ENCODE results near the gene MPO. TPM values are rescaled to one million over a fixed set of nuclear protein-coding genes. Genes with fewer than 3 reads are reported as not detected.

The MPO gene
- total RNA-seq, 1 experiment from 2014 or later: not detected

DNA sequence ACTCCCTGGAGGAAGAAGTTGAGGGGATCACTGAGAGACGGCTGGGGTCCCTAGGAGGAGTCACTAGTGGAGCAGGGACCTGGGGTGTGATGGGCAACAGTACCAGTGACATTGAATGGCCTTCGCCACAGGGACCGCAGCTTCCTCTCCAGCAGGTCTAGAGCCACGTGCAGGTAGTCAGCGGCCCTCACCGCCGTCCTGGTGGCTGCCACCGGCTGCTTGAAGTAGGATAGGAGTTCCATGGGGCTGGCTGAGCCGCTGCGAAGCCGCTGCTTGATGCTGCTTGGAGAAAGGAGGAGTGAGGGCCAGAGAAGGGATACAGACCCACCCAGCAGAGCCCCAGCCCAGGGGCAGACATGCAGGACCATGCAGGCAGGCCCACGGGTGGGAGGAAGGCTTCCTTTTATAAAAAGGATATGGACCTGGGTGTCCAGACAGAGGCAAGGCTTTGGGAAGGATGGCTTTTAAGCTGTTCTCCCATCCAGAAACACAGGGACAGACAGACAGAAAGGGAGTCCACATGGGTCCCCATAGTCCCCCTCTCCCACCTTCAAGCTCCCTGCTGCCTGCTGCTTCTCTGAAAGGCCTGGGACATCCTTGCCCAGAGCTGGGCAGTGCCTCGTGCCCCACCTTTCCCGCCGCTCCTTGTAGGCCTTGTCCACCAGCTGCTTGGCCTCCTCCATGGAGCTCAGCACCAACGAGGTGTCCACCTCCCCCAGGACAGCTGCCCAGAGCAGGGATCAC is 827 bp downstream of the MPO start:
- no peak for DNase-seq (ENCODE audit: extremely low read depth, low read depth)

- no peak for DNase-seq (ENCODE audit: extremely low read depth, low read depth)
These were observed 1.6 kb downstream of the MPO start for GRCh38 chr17:58279016-58279711.

DNA sequence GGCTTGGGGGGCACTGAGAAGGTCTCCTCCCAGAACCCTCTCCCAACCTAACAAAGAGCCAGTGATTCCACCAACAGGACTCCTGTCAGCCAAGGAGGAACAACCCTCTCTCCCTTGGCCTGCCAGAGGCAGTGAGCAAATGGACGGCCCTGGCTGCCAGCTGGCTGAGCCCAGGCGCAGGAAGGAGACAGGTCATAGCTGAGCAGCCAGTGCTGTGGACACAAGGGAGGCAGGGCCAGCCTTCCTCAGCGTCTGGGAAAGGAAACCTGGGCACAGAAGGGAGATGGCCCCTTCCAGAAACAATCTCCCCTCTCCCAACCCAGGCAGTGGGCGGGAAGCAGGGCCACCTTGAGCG is 2.1 kb downstream of the MPO start:
- DNase-seq (ENCODE audit: extremely low read depth, low read depth): no peak

GRCh38 chr17:58277802-58278595 is 2.7 kb downstream of the MPO start:
- DNase-seq (ENCODE audit: extremely low read depth, low read depth): no peak

DNA sequence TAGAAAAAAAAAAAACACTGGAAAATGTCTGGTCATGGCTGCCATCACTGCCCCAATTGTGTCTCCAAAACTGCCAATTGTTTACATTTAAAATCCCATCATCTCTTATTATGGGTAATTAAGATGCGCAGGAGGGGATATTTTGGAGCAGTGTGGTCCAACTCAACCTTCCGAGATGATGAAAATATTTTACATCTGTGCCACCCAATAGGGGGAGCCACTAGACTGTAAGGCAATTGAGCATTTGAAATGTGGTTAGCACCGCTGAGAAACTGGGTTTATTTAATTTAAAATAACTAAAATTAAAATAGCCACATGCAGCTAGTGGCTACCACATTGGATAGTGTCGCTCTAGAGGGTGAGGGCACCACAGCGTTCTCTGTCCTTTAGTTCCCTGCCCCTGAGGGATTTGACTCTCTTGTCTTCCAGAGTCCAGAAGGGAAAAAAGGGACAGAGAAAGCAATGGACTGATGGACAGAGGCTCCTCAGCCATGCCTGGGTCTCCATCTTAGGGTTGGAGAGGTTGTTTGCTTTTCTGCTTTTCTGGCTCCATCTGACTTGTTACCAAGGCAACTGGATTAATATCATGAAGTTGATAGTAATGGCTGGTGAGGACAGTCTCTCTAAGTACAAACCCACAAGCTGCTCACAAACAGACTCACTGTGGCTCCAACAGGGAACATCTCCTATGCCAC is 3.5 kb downstream of the MPO start:
- DNase-seq (ENCODE audit: extremely low read depth, low read depth): no peak

- no peak for DNase-seq (ENCODE audit: extremely low read depth, low read depth)
These were observed 4.3 kb downstream of the MPO start for GRCh38 chr17:58276423-58276822.

- no peak for DNase-seq (ENCODE audit: extremely low read depth, low read depth)
These were observed 5.3 kb downstream of the MPO start for GRCh38 chr17:58275417-58275816.

DNA sequence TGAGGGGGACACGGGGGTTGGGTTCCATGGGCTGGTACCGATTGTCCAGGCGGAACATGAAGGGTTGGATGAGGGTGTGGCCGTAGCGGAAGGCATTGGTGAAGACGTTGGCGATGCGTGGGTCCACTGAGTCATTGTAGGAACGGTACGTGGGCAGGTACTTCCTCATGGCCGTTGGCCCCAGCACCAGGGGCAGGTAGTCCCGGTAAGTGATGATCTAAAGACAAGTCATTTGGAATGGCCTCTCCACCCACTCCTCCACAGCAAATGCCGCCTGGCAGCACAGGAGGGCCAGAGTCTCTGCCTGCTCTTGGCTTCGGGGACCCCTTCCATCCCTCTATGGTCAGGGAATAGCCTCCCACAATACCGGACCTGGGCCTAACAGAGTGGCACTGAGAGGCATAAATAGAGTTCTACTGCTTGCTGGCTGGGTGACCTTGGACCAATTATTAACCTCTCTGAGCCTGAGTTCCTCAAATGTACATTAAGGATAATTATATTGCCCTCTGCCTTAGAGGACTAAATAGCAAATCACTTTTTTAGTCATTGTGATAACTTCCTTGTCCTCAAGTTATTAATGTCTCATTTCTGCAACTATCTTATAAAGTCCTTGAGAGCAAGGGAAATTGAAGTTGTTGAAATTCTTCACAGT is 7.2 kb downstream of the MPO start:
- DNase-seq (ENCODE audit: extremely low read depth, low read depth): no peak

DNA sequence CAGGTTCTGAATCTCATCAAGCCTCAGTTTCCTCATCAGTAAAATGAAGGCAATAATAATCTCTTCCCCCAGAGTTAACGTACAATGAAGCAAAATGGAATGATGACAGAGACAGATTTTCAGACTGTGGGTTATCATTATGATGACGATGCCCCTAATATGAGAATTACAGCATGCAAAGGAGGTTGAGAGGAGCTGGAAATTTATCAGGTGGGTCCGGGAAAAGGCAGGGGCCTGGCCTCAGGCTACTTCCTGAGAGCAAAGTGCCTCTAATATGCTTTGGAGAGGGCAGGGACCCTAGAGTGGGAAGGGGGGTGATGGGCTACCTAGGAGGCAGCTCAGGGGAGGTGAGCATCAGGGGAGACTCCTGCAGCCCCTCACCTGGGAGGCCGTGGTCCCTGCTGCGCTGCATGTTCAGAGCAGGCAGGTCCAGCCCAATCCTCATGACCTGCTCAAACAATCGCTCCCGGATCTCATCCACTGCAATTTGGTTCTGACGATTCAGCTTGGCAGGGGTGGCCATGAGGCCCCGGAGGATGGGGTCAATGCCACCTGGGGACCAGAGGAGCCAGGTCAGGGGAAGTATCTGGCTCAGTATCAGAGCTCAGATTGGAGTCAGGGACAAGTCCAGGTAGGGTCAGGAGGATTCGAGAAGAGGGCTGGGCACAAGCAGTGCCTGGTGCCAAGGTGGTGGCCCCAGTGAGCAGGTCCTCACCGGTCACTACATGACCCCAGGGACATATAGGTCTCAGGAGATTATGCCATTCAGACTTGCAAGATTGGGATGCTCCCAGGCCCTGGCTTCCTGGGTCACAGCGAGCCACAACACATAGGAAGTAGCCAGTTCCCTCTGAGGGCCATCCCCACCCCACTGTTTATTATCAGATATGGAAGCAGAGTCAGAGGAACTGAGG is 8.1 kb downstream of the MPO start:
- no peak for DNase-seq (ENCODE audit: extremely low read depth, low read depth)

GRCh38 chr17:58271216-58271931 is 9.4 kb downstream of the MPO start:
- DNase-seq (ENCODE audit: extremely low read depth, low read depth): no peak

DNA sequence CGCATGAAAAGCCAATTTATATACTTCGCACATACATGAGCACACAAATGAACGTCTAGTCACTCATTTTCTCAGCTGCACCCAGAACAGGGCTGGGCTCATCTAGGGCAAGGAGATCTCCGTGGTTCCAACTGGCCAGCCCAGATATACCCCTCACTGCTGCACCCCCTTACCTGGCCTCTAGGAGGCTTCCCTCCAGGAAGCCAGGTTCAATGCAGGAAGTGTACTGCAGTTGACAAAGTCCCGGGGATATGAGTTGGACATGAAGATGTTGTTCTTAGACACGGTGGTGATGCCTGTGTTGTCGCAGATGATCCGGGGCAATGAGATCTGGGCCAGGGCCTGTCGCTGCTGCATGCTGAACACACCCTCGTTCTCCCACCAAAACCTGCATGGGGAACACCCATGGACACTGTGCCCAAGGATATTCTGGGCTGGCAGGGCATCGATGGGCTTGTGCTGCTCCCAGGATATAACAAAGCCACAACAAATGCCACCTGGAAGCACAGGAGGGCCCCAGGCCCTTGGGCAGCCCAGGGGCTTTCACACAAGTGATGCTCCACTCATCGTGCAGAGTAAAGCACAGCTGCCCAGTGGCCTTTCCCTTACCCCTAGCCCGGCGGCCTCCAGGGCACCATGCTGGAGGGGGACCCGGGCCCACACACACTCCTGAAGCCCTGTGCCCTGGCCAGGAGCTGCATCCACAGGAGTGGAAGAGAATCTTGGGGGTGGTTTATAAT is 10.1 kb downstream of the MPO start:
- no peak for DNase-seq (ENCODE audit: extremely low read depth, low read depth)

DNA sequence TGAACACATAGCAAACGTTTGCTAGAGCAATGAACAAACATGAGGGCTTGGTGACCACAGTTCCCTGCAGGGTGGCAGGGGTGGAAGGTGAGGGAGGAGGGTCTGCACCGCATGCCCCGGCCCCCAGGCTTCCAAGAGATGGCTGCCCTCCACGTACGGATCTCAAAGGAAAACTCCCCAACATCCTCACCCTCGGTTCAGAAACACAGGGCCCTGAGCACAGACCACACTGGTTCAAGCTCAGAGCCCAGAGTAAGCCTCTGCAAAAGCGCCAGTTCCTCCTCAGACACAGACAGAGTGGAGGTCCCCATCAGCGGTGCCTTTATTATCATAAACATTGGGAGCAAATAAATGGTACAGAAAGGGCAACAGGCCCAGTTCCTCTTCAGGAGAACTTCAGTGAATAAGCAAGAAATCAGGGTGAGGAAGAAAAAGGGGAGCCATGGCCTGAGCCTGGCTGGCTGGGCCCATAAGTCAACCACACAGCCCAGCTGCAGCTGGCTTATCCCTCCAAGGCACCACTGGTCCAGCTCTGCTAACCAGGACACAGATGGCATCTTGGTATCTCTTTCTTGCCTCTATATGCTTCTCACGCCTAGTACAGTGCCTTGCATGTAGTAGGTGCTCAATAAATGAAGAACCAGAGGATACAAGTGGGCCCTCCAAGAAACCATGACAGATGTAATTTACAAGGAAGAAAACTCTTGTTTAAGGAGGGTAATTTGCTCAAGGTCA is 11.0 kb downstream of the MPO start:
- no peak for DNase-seq (ENCODE audit: extremely low read depth, low read depth)

DNA sequence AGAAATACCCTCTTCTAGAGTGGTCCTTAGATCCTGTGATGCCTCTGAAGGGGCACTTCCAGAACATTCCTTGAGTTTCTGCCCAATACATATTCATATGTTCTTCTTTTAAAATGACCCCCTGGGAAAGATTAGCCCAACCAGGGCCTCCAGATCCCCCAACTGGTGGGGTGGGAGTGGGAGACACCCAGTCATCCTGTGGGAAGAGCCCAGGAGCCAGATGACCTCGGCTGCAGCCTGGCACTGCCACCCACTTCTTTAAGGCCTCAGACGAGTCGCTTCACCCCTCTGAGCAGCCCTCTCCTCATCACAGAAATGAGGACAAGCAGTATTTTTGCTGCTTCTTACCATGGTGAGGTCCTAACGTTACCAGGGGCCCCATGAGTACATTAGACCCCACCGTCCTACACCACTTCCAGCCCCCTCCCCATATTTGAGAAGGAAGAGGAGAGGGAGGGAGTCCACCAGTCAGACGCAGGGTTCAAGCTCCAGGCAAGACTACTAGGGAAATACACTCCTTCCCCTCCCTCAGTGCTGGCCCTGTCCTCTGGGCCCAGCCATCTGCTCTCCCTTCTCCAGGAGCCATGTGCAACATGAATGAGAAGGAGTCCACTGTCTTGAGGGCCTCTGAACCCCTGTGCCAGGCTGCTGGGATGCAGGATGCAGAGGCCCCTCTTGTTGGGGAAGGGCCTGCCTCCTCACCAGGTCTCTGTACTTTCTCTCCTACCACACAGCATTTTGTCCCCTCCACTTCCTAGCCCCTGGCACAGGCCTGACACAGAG is 11.8 kb downstream of the MPO start:
- DNase-seq (ENCODE audit: extremely low read depth, low read depth): no peak

GRCh38 chr17:58268326-58268725 is 12.4 kb downstream of the MPO start:
- DNase-seq (ENCODE audit: extremely low read depth, low read depth): no peak

DNA sequence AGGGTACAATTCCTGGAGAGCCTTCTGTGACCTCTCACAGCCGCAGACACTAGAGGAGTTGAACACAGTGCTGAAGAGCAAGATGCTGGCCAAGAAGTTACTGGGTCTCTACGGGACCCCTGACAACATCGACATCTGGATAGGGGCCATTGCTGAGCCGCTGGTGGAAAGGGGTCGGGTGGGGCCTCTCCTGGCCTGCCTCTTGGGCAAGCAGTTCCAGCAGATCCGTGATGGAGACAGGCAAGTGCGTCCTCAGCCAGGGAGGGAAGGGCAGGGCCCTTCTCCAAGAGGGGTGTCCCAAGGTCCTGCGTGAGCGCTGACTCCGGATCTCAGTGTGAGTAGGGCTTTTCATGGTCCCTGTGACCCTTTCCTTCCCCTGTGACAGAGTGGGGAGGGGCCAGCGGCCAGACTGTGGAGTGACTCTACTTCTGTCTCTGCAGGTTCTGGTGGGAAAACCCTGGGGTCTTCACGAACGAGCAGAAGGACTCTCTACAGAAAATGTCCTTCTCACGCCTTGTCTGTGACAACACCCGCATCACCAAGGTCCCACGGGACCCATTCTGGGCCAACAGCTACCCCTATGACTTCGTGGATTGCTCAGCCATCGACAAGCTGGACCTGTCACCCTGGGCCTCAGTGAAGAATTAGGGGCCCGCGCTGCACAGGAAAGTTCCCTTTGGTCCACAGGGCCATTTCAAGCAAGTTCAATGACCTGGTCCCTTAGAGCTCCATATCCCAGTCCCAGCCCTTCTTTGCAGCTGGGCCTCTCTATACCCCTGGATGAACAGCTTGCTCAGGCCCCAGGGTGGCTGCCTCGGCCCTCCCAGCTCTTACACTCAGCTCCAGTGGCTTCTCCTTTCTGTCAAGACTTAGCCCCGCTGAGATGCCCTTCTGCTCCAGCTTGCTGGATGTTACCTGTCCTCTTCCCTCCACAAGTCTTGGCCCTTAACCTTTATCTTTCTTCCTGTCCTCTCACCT is 13.1 kb downstream of the MPO start:
- no peak for DNase-seq (ENCODE audit: extremely low read depth, low read depth)
